ENCODE data around the gene MRPL58.

- TF ChIP-seq, protein P1, sequence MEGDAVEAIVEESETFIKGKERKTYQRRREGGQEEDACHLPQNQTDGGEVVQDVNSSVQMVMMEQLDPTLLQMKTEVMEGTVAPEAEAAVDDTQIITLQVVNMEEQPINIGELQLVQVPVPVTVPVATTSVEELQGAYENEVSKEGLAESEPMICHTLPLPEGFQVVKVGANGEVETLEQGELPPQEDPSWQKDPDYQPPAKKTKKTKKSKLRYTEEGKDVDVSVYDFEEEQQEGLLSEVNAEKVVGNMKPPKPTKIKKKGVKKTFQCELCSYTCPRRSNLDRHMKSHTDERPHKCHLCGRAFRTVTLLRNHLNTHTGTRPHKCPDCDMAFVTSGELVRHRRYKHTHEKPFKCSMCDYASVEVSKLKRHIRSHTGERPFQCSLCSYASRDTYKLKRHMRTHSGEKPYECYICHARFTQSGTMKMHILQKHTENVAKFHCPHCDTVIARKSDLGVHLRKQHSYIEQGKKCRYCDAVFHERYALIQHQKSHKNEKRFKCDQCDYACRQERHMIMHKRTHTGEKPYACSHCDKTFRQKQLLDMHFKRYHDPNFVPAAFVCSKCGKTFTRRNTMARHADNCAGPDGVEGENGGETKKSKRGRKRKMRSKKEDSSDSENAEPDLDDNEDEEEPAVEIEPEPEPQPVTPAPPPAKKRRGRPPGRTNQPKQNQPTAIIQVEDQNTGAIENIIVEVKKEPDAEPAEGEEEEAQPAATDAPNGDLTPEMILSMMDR (IDR thresholded peaks at IDR 0.05; ENCODE audit: insufficient read depth, low read length, poor library complexity, severe bottlenecking): no peak
- no peak for TF ChIP-seq EZH2phosphoT487 (conservative IDR thresholded peaks at IDR 0.05; ENCODE audit: low read length)
Observed at GRCh38 chr17:74998783-74999182, 13.7 kb upstream of the MRPL58 start.

Measured in SU-DHL-6 (cell line).